WTC11 (cell line): Measurements from ENCODE around the gene CHADL.

Experiments
- CTCF ChIP-seq: fragments of 200-600 bp; IDR thresholded peaks from 2 replicates; pipeline ENCODE4 v1.8.0; 2022; ENCODE audit warnings: antibody characterized with exemption
- ESRRA ChIP-seq: sonication (generic); formaldehyde crosslinking; IDR thresholded peaks from 2 replicates; pipeline ENCODE4 v1.8.1; 2022; ENCODE audit warnings: mild to moderate bottlenecking, missing genetic modification reagents, borderline replicate concordance
- FOXJ3 ChIP-seq: sonication (generic); formaldehyde crosslinking; IDR thresholded peaks from 2 replicates; pipeline ENCODE4 v1.9.0; 2021; ENCODE audit warnings: missing genetic modification reagents, mild to moderate bottlenecking, borderline replicate concordance
- FOXK1 ChIP-seq: sonication (generic); formaldehyde crosslinking; IDR thresholded peaks from 2 replicates; pipeline ENCODE4 v1.8.0; 2022; ENCODE audit warnings: mild to moderate bottlenecking, moderate library complexity, missing genetic modification reagents
- NR2C2 ChIP-seq: sonication (generic); formaldehyde crosslinking; IDR thresholded peaks from 2 replicates; pipeline ENCODE4 v1.8.0; 2022; ENCODE audit warnings: mild to moderate bottlenecking, missing genetic modification reagents
- SOX15 ChIP-seq: fragments of 250-450 bp; sonication (Bioruptor Pico); IDR thresholded peaks from 2 replicates; pipeline ENCODE4 v1.9.0; 2021; ENCODE audit warnings: mild to moderate bottlenecking
- TCF7 ChIP-seq: sonication (generic); formaldehyde crosslinking; IDR thresholded peaks from 2 replicates; pipeline ENCODE4 v1.8.0; 2022; ENCODE audit warnings: mild to moderate bottlenecking, low read depth, missing genetic modification reagents, moderate library complexity
- TEAD4 ChIP-seq: sonication (generic); formaldehyde crosslinking; IDR thresholded peaks from 2 replicates; pipeline ENCODE4 v1.8.0; 2022; ENCODE audit warnings: mild to moderate bottlenecking, missing genetic modification reagents
- USF2 ChIP-seq: sonication (generic); formaldehyde crosslinking; IDR thresholded peaks from 2 replicates; pipeline ENCODE4 v1.8.1; 2023; ENCODE audit warnings: mild to moderate bottlenecking, missing genetic modification reagents, moderate library complexity
- ZNF317 ChIP-seq: sonication (generic); formaldehyde crosslinking; IDR thresholded peaks from 2 replicates; pipeline ENCODE4 v1.8.1; 2023; ENCODE audit warnings: low read depth, mild to moderate bottlenecking, moderate library complexity, missing genetic modification reagents, borderline replicate concordance
- TF ChIP-seq, protein P1 (sequence below): sonication (generic); formaldehyde crosslinking; IDR thresholded peaks from 2 replicates; pipeline ENCODE4 v1.8.1; 2023; ENCODE audit warnings: mild to moderate bottlenecking, missing genetic modification reagents
- TF ChIP-seq, protein P2 (sequence below): sonication (generic); formaldehyde crosslinking; IDR thresholded peaks from 2 replicates; pipeline ENCODE4 v1.8.1; 2022; ENCODE audit warnings: low read depth, missing genetic modification reagents, borderline replicate concordance

DNA sequence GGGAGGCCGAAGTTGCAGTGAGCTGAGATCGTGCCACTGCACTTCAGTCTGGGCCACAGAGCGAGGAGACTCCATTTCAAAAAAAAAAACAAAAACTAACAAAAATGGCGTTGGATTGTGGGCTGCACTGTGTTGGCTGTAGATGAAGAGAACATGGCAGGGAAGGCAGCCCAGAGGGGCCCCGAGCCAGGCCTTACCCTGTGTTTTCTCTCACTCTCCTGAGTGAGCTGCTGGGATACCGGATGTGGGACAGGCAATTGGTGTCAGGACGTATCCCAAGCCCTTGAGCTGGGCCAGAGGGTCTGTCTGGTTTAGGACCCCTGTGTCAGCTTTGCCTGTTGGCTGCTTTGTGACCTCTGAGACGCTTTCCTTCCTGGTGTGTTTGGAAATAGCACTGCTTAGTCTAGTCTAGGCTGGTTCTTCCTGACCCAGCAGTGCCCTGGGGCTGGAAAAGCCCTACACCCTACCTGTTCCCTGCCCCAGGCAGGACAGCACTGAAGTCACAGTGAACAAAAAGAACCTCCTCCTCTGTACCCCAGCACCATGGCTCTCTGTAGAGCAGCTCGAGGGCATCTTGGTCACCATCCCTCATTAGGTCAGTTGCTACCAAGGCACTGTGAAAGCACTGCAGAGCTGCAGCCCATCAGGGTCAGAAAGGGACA is 17.8 kb downstream of the CHADL start:
- TF ChIP-seq CTCF, result no peak
- no peak for TF ChIP-seq USF2 (CRISPR knock-in tag)
- no peak for TF ChIP-seq SOX15 (CRISPR knock-in tag)
- no peak for TF ChIP-seq ESRRA (CRISPR knock-in tag)
- TF ChIP-seq, protein P1, sequence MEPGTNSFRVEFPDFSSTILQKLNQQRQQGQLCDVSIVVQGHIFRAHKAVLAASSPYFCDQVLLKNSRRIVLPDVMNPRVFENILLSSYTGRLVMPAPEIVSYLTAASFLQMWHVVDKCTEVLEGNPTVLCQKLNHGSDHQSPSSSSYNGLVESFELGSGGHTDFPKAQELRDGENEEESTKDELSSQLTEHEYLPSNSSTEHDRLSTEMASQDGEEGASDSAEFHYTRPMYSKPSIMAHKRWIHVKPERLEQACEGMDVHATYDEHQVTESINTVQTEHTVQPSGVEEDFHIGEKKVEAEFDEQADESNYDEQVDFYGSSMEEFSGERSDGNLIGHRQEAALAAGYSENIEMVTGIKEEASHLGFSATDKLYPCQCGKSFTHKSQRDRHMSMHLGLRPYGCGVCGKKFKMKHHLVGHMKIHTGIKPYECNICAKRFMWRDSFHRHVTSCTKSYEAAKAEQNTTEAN (CRISPR knock-in tag), result no peak
- no peak for TF ChIP-seq ZNF317
- TF ChIP-seq TEAD4 (CRISPR knock-in tag), result no peak
- no peak for TF ChIP-seq FOXK1 (CRISPR knock-in tag)
- no peak for TF ChIP-seq TCF7 (CRISPR knock-in tag)
- no peak for TF ChIP-seq NR2C2 (CRISPR knock-in tag)
- TF ChIP-seq, protein P2, sequence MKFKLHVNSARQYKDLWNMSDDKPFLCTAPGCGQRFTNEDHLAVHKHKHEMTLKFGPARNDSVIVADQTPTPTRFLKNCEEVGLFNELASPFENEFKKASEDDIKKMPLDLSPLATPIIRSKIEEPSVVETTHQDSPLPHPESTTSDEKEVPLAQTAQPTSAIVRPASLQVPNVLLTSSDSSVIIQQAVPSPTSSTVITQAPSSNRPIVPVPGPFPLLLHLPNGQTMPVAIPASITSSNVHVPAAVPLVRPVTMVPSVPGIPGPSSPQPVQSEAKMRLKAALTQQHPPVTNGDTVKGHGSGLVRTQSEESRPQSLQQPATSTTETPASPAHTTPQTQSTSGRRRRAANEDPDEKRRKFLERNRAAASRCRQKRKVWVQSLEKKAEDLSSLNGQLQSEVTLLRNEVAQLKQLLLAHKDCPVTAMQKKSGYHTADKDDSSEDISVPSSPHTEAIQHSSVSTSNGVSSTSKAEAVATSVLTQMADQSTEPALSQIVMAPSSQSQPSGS (CRISPR knock-in tag), result no peak
- no peak for TF ChIP-seq FOXJ3 (CRISPR knock-in tag)
